GM13977 (cell line): ENCODE results near the gene TMEM63B.
A peak's percentile ranks its signal among the peaks of the same experiment; 100 is the strongest.

Experiments
- DNase-seq: peaks from one replicate; pipeline ENCODE4 v3.0.0; 2012; ENCODE audit warnings: low spot score
- in situ Hi-C: fragments of 300-500 bp; cut with MboI; formaldehyde crosslinking; loops from one replicate; pipeline ENCODE4 v1.12.0; 2022; ENCODE audit warnings: low sequenced_read_pairs, low pct_unique_long_range_greater_than_20kb, mixed read lengths, inconsistent platforms; ENCODE audit not compliant: unreplicated experiment
- TF ChIP-seq, protein P1 (sequence below): IDR thresholded peaks from 2 replicates; pipeline ENCODE4 v1.5.1; 2012; ENCODE audit warnings: mild to moderate bottlenecking, control low read depth; ENCODE audit not compliant: insufficient read depth; ENCODE audit errors: extremely low read depth, missing control alignments

TMEM63B gene

DNA sequence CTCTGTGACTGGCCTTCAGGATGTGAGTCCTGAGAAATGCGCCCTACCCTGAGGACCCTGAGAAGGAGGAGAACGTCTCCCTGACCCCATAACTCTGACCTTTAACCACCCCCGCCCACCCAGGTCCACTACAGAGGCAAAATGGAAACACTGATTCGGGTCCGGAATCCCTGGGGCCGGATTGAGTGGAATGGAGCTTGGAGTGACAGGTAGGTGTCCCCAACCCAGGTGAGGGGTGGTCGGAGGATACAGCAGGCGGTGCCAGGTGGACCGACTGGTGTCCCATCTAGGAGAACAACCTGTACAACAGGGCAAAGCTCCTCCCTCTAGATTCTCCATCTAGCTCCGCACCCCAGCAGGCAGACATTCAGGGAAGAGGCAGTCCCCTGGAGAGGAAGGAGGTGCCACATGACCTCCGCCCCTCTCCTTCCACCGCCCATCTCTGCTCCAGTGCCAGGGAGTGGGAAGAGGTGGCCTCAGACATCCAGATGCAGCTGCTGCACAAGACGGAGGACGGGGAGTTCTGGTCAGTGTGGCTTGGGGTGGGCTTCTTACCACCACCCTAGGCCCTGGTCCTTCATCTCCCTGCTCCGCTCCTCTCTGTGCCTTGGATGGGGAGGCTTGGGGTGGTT lies 48.9 kb downstream of the TMEM63B start:
- in situ Hi-C loops, result no loop called here
- DNase-seq, result no peak
- TF ChIP-seq, protein P1, sequence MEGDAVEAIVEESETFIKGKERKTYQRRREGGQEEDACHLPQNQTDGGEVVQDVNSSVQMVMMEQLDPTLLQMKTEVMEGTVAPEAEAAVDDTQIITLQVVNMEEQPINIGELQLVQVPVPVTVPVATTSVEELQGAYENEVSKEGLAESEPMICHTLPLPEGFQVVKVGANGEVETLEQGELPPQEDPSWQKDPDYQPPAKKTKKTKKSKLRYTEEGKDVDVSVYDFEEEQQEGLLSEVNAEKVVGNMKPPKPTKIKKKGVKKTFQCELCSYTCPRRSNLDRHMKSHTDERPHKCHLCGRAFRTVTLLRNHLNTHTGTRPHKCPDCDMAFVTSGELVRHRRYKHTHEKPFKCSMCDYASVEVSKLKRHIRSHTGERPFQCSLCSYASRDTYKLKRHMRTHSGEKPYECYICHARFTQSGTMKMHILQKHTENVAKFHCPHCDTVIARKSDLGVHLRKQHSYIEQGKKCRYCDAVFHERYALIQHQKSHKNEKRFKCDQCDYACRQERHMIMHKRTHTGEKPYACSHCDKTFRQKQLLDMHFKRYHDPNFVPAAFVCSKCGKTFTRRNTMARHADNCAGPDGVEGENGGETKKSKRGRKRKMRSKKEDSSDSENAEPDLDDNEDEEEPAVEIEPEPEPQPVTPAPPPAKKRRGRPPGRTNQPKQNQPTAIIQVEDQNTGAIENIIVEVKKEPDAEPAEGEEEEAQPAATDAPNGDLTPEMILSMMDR, result no peak

DNA sequence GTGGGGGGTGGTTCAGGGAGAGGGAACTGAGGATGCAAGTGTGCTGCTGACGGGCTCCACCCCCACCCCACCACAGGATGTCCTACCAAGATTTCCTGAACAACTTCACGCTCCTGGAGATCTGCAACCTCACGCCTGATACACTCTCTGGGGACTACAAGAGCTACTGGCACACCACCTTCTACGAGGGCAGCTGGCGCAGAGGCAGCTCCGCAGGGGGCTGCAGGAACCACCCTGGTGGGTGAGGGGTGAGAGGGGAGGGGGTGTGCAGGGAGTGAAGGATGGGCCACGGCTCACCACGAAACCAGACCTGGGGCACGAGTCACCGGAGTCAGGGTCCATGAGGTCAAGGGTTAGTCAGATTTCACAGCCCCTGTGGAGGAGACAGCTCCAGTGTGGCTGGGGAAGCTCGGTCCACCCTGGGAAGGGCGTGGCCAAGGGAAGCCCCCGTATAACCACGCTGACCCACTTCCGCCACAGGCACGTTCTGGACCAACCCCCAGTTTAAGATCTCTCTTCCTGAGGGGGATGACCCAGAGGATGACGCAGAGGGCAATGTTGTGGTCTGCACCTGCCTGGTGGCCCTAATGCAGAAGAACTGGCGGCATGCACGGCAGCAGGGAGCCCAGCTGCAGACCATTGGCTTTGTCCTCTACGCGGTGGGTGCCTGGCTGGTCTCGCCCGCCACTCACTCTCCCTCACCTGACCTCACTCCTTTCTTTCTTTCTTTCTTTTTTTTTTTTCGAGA lies 49.6 kb downstream of the TMEM63B start:
- TF ChIP-seq, protein P1, result no peak
- peak; percentile 75 for DNase-seq
- in situ Hi-C loops, result no loop called here

DNA sequence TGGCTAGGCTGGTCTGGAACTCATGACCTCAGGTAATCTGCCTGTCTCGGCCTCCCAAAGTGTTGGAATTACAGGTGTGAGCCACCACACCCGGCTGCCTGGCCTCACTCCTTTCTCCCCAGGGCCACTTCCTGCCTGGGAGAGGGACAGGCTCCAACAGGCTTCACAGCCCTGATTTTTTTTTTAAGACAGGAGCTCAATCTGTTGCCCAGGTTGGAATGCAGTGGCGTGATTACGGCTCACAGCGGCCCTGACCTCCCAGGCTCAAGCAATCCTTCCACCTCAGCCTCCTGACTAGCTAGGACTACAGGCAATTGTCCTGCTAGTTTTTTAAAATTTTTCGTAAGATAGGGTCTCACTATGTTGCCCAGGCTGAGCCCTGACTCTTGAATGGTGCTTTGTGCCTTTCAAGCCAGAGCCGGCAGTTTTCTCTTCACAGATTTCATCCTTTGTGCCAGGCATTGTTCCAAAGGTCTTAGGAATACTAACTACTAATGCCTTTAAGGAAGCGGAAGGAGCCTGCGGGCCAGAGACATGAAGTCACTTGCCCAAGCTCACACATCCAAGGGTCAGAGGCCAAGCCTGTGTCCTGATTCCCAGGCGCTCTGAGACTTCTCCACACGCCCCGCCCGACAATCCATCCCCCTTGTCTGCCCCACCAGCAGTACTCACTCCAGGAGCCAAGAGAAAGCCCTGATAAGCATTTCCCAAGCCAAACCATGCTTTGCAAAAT lies 50.5 kb downstream of the TMEM63B start:
- TF ChIP-seq, protein P1, result no peak
- in situ Hi-C loops, result no loop called here
- DNase-seq, result no peak

DNA sequence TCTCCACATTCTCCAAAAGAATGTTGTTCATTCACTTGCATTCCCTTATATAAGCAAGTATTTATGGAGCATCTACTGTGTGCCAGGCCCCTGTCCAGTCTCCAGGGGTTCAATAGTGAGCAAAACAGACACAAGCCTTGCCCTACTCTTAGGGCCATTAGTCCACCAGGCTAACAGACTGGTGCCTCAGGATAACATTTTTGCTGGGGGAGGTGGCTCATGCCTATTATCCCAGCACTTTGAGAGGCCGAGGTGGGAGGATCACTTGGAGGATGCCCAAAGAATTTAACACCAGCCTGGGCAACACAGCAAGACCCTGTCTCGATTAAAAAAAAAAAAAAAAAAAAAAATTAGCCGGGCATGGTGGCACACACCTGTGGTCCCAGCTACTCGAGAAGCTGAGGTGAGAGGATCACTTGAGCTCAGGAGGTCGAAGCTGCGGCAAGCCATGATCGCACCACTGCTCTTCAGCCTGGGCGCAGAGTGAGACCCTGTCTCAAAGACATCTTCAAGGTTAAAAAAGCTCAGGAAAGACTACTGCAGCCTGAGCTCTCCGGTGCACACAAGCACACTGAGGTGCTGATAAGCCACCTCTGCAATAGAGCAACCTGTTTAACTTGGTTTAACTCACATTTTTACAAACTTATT lies 51.2 kb downstream of the TMEM63B start:
- DNase-seq, result no peak
- TF ChIP-seq, protein P1, result no peak
- in situ Hi-C loops, result no loop called here

DNA sequence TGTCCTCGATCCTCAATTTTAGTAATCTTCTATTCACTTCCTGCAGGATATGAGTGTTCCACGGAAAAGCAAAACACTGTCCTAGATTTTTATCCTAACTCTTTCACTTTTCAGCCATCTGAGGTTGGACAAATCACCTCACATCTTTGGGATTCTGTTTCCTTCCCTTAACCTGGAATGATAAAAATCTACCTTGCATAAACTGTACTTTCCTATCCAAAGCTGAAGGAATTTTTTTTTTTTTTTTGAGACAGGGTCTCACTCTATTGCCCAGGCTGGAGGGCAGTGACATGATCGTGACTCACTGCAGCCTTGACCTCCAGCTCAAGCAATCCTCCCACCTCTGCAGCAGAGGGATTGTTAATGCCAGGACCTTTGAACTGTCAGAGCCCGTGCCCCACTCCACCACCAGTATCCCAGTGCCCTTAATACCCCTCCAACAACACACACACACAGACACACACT lies 51.8 kb downstream of the TMEM63B start:
- in situ Hi-C loops, result no loop called here
- TF ChIP-seq, protein P1, result no peak
- DNase-seq, result no peak

DNA sequence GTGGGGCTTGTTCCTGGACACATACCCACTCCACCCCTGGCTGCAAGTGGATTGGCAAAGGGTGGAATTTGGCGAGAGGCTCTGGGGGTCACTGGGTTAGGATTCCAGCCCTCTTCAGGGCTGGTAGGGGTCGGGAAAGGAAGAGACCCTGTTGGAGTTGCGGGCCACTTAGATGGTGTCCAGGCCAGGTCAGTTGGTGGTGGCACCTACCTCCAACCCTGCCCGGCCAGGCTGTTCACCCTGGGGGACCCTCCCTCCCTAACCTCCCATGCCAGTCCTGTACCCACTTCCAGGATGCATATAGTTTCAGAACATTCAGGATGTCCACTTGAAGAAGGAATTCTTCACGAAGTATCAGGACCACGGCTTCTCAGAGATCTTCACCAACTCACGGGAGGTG lies 52.3 kb downstream of the TMEM63B start:
- in situ Hi-C loops, result no loop called here
- no peak for DNase-seq
- TF ChIP-seq, protein P1, result no peak
